Gastroesophageal sphincter (tissue), 4 donors: ENCODE measurements around the gene AKAP9. TPM values are rescaled to one million over a fixed set of nuclear protein-coding genes. Genes with fewer than 3 reads are reported as not detected.

Source experiments
- ATAC-seq: fragments of 150-250 bp; one replicate; pipeline ENCODE4 v1.9.1; 2016; ENCODE audit warnings: mild to moderate bottlenecking, moderate library complexity
- H3K27ac ChIP-seq, 4 donors: fragments of 200-600 bp; sonication (generic) in 3 of 4; 1 replicate in 3 of 4; 2 replicates in 1 of 4; pipeline ENCODE4 v1.5.1; 2016 to 2019
- H3K27me3 ChIP-seq: fragments of 200-600 bp; sonication (generic); one replicate; pipeline ENCODE4 v1.5.1; 2019
- H3K36me3 ChIP-seq, 2 donors: fragments of 200-600 bp; sonication (generic); one replicate each; pipeline ENCODE4 v1.5.1; 2019; ENCODE audit warnings: control low read depth in 1 of 2
- H3K4me1 ChIP-seq, 3 donors: fragments of 200-600 bp; sonication (generic); 1 replicate in 2 of 3; 2 replicates in 1 of 3; pipeline ENCODE4 v1.5.1; 2016 to 2019; ENCODE audit warnings: control low read depth in 2 of 3
- H3K4me3 ChIP-seq, 2 donors: fragments of 200-600 bp; sonication (generic); one replicate each; pipeline ENCODE4 v1.5.1; 2019; ENCODE audit warnings: mild to moderate bottlenecking in 1 of 2, moderate library complexity in 1 of 2
- H3K9me3 ChIP-seq, 3 donors: fragments of 200-600 bp; sonication (generic); one replicate each; pipeline ENCODE4 v1.5.1; 2017 to 2019; ENCODE audit warnings: control low read depth in 2 of 3
- CTCF ChIP-seq, 4 experiments: fragments of 200-600 bp in 2 of 4; fragments of 450-650 bp in 2 of 4; sonication (generic) in 1 of 4; IDR thresholded peaks; one replicate each; pipeline ENCODE4 v1.5.1; 2017 to 2019; ENCODE audit warnings: antibody characterized with exemption in 4 of 4, mild to moderate bottlenecking in 2 of 4, moderate library complexity in 2 of 4
- EP300 ChIP-seq: sonication (generic); formaldehyde crosslinking; IDR thresholded peaks from one replicate; pipeline ENCODE4 v1.6.1; 2017; ENCODE audit warnings: antibody characterized with exemption, mild to moderate bottlenecking
- POLR2A ChIP-seq, 2 donors: fragments of 450-650 bp; IDR thresholded peaks; one replicate each; pipeline ENCODE4 v1.6.1; 2017; ENCODE audit warnings: antibody characterized with exemption in 2 of 2, mild to moderate bottlenecking in 2 of 2, moderate library complexity in 1 of 2
- POLR2AphosphoS5 ChIP-seq: sonication (generic); formaldehyde crosslinking; IDR thresholded peaks from one replicate; pipeline ENCODE4 v1.6.1; 2017; ENCODE audit warnings: antibody characterized with exemption
- WGBS, 2 donors: methylation state at CpG; one replicate each; pipeline ENCODE4 v1.1.5; 2018; ENCODE audit warnings: low coverage in 1 of 2; 5-methylcytosine and 5-hydroxymethylcytosine counted together
- total RNA-seq, 4 donors: library from RNA; depleted of rRNA; stranded (reverse); fragments of >200 nt; gene quantifications; one replicate each; pipeline ENCODE4 v1.1.0, GENCODE V29; 2016

Gene AKAP9
- total RNA-seq, 4 donors from 2014 or later = 38.5 to 99.0 (median 50.8) TPM

DNA sequence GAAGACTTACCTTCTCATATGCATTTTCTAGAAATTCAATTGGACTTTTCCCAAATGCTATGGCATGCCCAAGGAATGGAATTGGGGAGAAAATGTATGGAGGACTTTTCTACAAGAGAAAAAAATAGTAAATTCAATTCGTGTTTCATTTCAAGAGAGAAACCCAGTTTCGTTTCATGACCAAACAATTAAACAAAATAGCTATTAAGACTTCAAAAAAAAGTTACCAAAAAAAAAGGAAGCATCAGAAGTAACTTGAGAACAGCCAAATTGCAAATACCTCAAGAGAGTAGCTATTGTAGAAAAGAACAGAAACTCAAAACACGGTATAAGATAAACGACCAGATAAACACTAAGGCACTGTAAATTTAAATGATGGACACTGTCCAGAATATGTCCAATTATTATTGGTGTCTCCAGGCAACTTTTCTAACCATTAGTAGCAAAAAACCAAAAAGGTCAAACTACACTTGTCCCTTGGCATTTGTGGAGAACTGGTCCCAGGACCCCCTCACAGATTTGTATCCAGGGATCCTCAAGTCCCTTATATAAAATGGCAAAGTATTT lies 191.2 kb downstream of the AKAP9 start:
- Histone ChIP-seq H3K4me3 (no peak overlapping the region), H3K4me1 (peaks cover 0 to 30% (median 0%) of the 10 kb centered on the region in 3 donors), H3K27ac (no peak overlapping the region), H3K9me3 (no peaks in the 10 kb centered on the region), H3K27me3 (no peaks in the 10 kb centered on the region), H3K36me3 (peaks cover 0 to 40% of the 10 kb centered on the region in 2 donors)
- WGBS, 2 donors = 39 to 43% methylated on average over 4 of the region's 4 CpGs
- no peak for ATAC-seq
- TF ChIP-seq POLR2AphosphoS5 = no peak
- TF ChIP-seq EP300 = no peak
- TF ChIP-seq CTCF (IDR thresholded peaks at IDR 0.05) = no peak
- TF ChIP-seq POLR2A (IDR thresholded peaks at IDR 0.05) = no peak

- Histone ChIP-seq H3K27ac (peak overlapping the region; percentile 84 to 97 (median 96)), H3K27me3 (no peaks in the 10 kb centered on the region), H3K9me3 (no peaks in the 10 kb centered on the region), H3K36me3 (peaks cover 0 to 26% of the 10 kb centered on the region in 2 donors), H3K4me1 (peaks cover 0 to 30% (median 0%) of the 10 kb centered on the region in 3 donors), H3K4me3 (peak overlapping the region; percentile 85 to 92)
- peak; percentile 3 for ATAC-seq
- TF ChIP-seq CTCF (IDR thresholded peaks at IDR 0.05) (no peak), POLR2A (IDR thresholded peaks at IDR 0.05) (no peak), POLR2AphosphoS5 (no peak), EP300 (no peak)
- 17 to 36% methylated on average over 6 to 14 of the region's 15 CpGs for WGBS, 2 donors
Observed at GRCh38 chr7:92133133-92133736, 192.6 kb downstream of the AKAP9 start.

DNA sequence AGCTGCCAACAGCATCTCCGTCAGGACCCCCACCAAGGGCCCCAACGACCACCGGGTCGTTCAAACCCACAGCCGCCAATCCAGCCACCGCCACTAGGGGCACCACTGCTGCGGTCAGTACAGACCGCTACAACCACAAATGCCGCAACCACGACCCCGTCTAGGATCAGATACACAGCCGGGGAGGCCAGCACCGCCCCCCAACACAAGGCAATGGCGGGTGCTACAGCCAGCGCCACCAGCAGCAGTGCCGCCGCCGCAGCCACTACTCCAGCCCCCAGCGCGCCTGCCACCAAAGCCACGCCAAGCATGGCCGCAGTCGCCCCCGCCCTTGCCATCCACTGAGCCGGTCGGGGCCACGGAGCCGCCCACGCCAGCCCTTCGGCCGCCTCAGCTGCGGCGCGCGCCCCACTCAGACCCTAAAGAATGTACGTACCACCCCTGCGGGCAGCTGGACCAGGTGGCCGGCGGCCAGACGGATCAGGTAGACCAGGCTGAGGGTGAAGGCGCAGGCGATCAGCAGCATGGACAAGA lies 193.1 kb downstream of the AKAP9 start:
- peaks cover 0 to 20% of the 10 kb centered on the region in 2 donors for H3K36me3 ChIP-seq
- ATAC-seq = peak; percentile 61
- no peak for TF ChIP-seq EP300
- TF ChIP-seq CTCF (IDR thresholded peaks at IDR 0.05) = peak; percentile 72 to 93 (median 82)
- no peaks in the 10 kb centered on the region for H3K27me3 ChIP-seq
- H3K4me1 ChIP-seq = peaks cover 0 to 30% (median 0%) of the 10 kb centered on the region in 3 donors
- WGBS, 2 donors = no CpG with 5 or more reads among the region's 42 CpGs
- H3K9me3 ChIP-seq = no peaks in the 10 kb centered on the region
- H3K4me3 ChIP-seq = peak overlapping the region; percentile 85 to 92
- peak overlapping the region; percentile 84 to 97 (median 96) for H3K27ac ChIP-seq

GRCh38 chr7:92134271-92135051 lies 193.8 kb downstream of the AKAP9 start, which contains the start of gene CYP51A1:
CYP51A1 (minus strand) TSS chr7:92134477; CDS start chr7:92134364, 113 bp downstream.
- TF ChIP-seq POLR2AphosphoS5 = peak; percentile 85
- TF ChIP-seq EP300 = peak; percentile 46
- peak in 2 of 4 experiments; percentile 27 to 29 for TF ChIP-seq CTCF (IDR thresholded peaks at IDR 0.05)
- peak; percentile 65 to 66 for TF ChIP-seq POLR2A (IDR thresholded peaks at IDR 0.05)
- ATAC-seq = peak; percentile 95
- Histone ChIP-seq H3K4me3 (peak within 1 kb of the TSS; percentile 85 to 92), H3K27me3 (no peaks in the 10 kb centered on the region), H3K4me1 (peaks cover 0 to 30% (median 0%) of the 10 kb centered on the region in 3 donors), H3K27ac (peak within 1 kb of the TSS; percentile 84 to 97 (median 96)), H3K9me3 (no peaks in the 10 kb centered on the region), H3K36me3 (peaks cover 0 to 17% of the 10 kb centered on the region in 2 donors)
- 3% methylated on average over 5 of the region's 73 CpGs; no CpG with 5 or more reads in 1 of the 2 donors for WGBS, 2 donors
